Chondrocyte (in vitro differentiated cells): ENCODE data around the gene FAF2. TPM values are rescaled to one million over a fixed set of nuclear protein-coding genes. Genes with fewer than 3 reads are reported as not detected.

Source experiments
- DNase-seq: peaks from one replicate; pipeline ENCODE4 v3.0.0; 2021; ENCODE audit warnings: mixed read lengths, low spot score
- H3K27ac Mint-ChIP-seq: one replicate; pipeline ENCODE4 v1.8.0; 2021; ENCODE audit warnings: mild to moderate bottlenecking, moderate library complexity, mixed read lengths; ENCODE audit not compliant: unreplicated experiment
- H3K27me3 Mint-ChIP-seq: 2 replicates; pipeline ENCODE4 v1.8.0; 2021; ENCODE audit warnings: low read depth, mixed read lengths
- H3K36me3 Mint-ChIP-seq: 2 replicates; pipeline ENCODE4 v1.8.0; 2021; ENCODE audit warnings: low read depth, mixed read lengths
- H3K4me1 Mint-ChIP-seq: 2 replicates; pipeline ENCODE4 v1.8.0; 2021; ENCODE audit warnings: low read depth, mild to moderate bottlenecking, mixed read lengths
- H3K4me3 Mint-ChIP-seq: one replicate; pipeline ENCODE4 v1.8.0; 2021; ENCODE audit warnings: mild to moderate bottlenecking, moderate library complexity, mixed read lengths; ENCODE audit not compliant: unreplicated experiment
- H3K9me3 Mint-ChIP-seq: 2 replicates; pipeline ENCODE4 v1.8.0; 2021; ENCODE audit warnings: low read depth, mixed read lengths
- CTCF ChIP-seq: fragments of 200-600 bp; sonication (generic); IDR thresholded peaks from 2 replicates; pipeline ENCODE4 v1.5.0; 2021; ENCODE audit warnings: antibody characterized with exemption, mild to moderate bottlenecking, moderate library complexity
- total RNA-seq: library from RNA; stranded (reverse); gene quantifications from 3 replicates; pipeline ENCODE4 v1.2.1, GENCODE V29; 2021

Gene FAF2
- total RNA-seq, 1 donor from 2014 or later, result 40.0 TPM

- Mint-ChIP-seq H3K36me3 (peaks cover 51% of the 10 kb centered on the region), H3K27ac (no peak overlapping the region)
- no peak for TF ChIP-seq CTCF
Measured at GRCh38 chr5:176503496-176503895, 55.3 kb downstream of the FAF2 start.

GRCh38 chr5:176507911-176508310 is 59.7 kb downstream of the FAF2 start:
- no peak for DNase-seq
- H3K27me3 Mint-ChIP-seq, result no peaks in the 10 kb centered on the region
- no peak overlapping the region for H3K4me3 Mint-ChIP-seq
- no peaks in the 10 kb centered on the region for H3K9me3 Mint-ChIP-seq
- H3K36me3 Mint-ChIP-seq, result peaks cover 42% of the 10 kb centered on the region
- H3K27ac Mint-ChIP-seq, result no peak overlapping the region
- TF ChIP-seq CTCF, result no peak
- H3K4me1 Mint-ChIP-seq, result no peaks in the 10 kb centered on the region

More at GRCh38 chr5:176503496-176503895, 55.3 kb downstream of the FAF2 start:
- peaks cover 6% of the 10 kb centered on the region for H3K4me1 Mint-ChIP-seq
- H3K27me3 Mint-ChIP-seq, result no peaks in the 10 kb centered on the region
- no peaks in the 10 kb centered on the region for H3K9me3 Mint-ChIP-seq
- DNase-seq, result no peak
- no peak overlapping the region for H3K4me3 Mint-ChIP-seq

GRCh38 chr5:176508603-176509002 is 60.4 kb downstream of the FAF2 start:
- H3K9me3 Mint-ChIP-seq, result no peaks in the 10 kb centered on the region
- no peaks in the 10 kb centered on the region for H3K4me1 Mint-ChIP-seq
- no peak for DNase-seq
- H3K27ac Mint-ChIP-seq, result no peak overlapping the region
- TF ChIP-seq CTCF, result no peak
- H3K4me3 Mint-ChIP-seq, result no peak overlapping the region
- H3K36me3 Mint-ChIP-seq, result peaks cover 42% of the 10 kb centered on the region
- H3K27me3 Mint-ChIP-seq, result no peaks in the 10 kb centered on the region

GRCh38 chr5:176513788-176514187 is 65.6 kb downstream of the FAF2 start:
- H3K9me3 Mint-ChIP-seq, result no peaks in the 10 kb centered on the region
- peak overlapping the region; percentile 43 for H3K27ac Mint-ChIP-seq
- peaks cover 11% of the 10 kb centered on the region for H3K36me3 Mint-ChIP-seq
- no peak for DNase-seq
- H3K27me3 Mint-ChIP-seq, result no peaks in the 10 kb centered on the region
- H3K4me3 Mint-ChIP-seq, result no peak overlapping the region
- no peak for TF ChIP-seq CTCF
- H3K4me1 Mint-ChIP-seq, result no peaks in the 10 kb centered on the region

GRCh38 chr5:176514244-176514950 is 66.2 kb downstream of the FAF2 start:
- no peak overlapping the region for H3K4me3 Mint-ChIP-seq
- DNase-seq, result no peak
- no peak overlapping the region for H3K27ac Mint-ChIP-seq
- no peaks in the 10 kb centered on the region for H3K9me3 Mint-ChIP-seq
- H3K4me1 Mint-ChIP-seq, result no peaks in the 10 kb centered on the region
- TF ChIP-seq CTCF, result no peak
- H3K27me3 Mint-ChIP-seq, result no peaks in the 10 kb centered on the region
- H3K36me3 Mint-ChIP-seq, result peaks cover 6% of the 10 kb centered on the region
